ENCODE results near the gene RYR2. TPM values are rescaled to one million over a fixed set of nuclear protein-coding genes. Genes with fewer than 3 reads are reported as not detected.

The RYR2 gene
- total RNA-seq, 1 experiment from 2014 or later = 3.4 TPM

DNA sequence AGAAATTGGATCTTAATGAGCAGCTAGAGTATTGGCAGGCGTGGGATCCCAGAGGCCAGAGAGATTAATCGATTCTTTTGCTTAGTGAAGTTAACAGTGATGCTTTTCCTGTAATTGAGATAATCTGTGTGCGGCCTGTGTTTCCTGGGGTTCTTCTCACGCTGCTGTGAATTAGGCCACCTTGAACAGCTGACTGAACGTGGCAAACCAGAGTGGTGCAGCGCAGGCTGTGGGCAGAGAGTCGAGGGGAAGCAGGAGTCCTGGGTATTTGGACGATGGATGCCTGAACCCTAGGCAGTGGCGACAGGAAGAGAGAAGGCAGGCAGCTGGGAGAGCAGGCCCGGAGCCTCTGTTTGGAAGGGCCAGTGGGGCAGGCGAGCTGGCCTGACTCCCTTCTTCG is 51.7 kb downstream of the RYR2 start:
- Histone ChIP-seq H2BK5ac (ENCODE audit: insufficient read length, low read length) (no peak overlapping the region), H2AK5ac (ENCODE audit: insufficient read length, low read length) (no peak overlapping the region), H3K9me3 (ENCODE audit: control insufficient read depth, low read depth, low read length) (no peaks in the 10 kb centered on the region), H3K4me2 (ENCODE audit: insufficient read depth, insufficient read length, low read length) (no peak overlapping the region), H2BK12ac (ENCODE audit: insufficient read length, low read depth, low read length) (no peak overlapping the region), H2BK20ac (ENCODE audit: low read depth, low read length, poor library complexity, severe bottlenecking) (no peak overlapping the region), H3K23ac (ENCODE audit: insufficient read length, low read depth, low read length) (no peak overlapping the region), H2AFZ (ENCODE audit: low read length) (no peak overlapping the region), H3K79me2 (ENCODE audit: insufficient read depth, low read length) (no peaks in the 10 kb centered on the region; the same call in 1 of the 2 replicates), H4K91ac (ENCODE audit: insufficient read length, low read depth, low read length) (no peak overlapping the region), H3K23me2 (ENCODE audit: insufficient read length, low read depth, low read length, poor library complexity, severe bottlenecking) (no peaks in the 10 kb centered on the region), H4K20me1 (ENCODE audit: control insufficient read depth, insufficient read depth, insufficient read length) (no peaks in the 10 kb centered on the region), H3K9ac (ENCODE audit: extremely low read depth, insufficient read length, low read length) (no peak overlapping the region), H3K27me3 (ENCODE audit: insufficient read depth, low read length) (no peaks in the 10 kb centered on the region), H3T11ph (ENCODE audit: low read length) (no peak overlapping the region), H3K18ac (ENCODE audit: insufficient read length, low read depth, low read length) (no peak overlapping the region), H2BK120ac (ENCODE audit: low read depth, low read length, poor library complexity, severe bottlenecking) (no peak overlapping the region), H2BK15ac (ENCODE audit: low read depth, low read length) (no peak overlapping the region), H3K4ac (ENCODE audit: low read depth, low read length) (no peak overlapping the region), H3K4me1 (ENCODE audit: insufficient read depth, low read length) (no peaks in the 10 kb centered on the region; the same call in 1 of the 2 replicates), H4K5ac (ENCODE audit: insufficient read length, low read depth, low read length) (no peak overlapping the region), H4K8ac (replicated peaks; ENCODE audit: insufficient read length, low read depth, low read length) (no peak overlapping the region), H3K56ac (ENCODE audit: insufficient read length, low read depth, low read length) (no peak overlapping the region), H3K27ac (ENCODE audit: insufficient read length, low read depth, low read length) (no peak overlapping the region), H3K79me1 (ENCODE audit: insufficient read depth, low read depth, low read length, poor library complexity, severe bottlenecking) (peaks cover 9% of the 10 kb centered on the region), H3K14ac (ENCODE audit: insufficient read depth, low read length) (peak overlapping the region; percentile 64; the same call in 1 of the 2 replicates)
- Mint-ChIP-seq H3K4me1 (peaks cover 14 to 15% of the 10 kb centered on the region in 2 experiments), H3K27me3 (ENCODE audit: low read depth) (no peaks in the 10 kb centered on the region), H3K27ac (peak overlapping the region in 2 of 3 experiments; percentile 25 to 47; a peak in 3 of 7 replicates), H3K9me3 (peaks cover 2 to 3% of the 10 kb centered on the region in 2 experiments; a peak in 2 of 5 replicates), H3K36me3 (ENCODE audit: insufficient read depth in 1 of 3, low read depth in 3 of 3) (no peaks in the 10 kb centered on the region; a peak in 1 of 7 replicates), H3K4me3 (no peak overlapping the region)
- TF ChIP-seq, protein P1, sequence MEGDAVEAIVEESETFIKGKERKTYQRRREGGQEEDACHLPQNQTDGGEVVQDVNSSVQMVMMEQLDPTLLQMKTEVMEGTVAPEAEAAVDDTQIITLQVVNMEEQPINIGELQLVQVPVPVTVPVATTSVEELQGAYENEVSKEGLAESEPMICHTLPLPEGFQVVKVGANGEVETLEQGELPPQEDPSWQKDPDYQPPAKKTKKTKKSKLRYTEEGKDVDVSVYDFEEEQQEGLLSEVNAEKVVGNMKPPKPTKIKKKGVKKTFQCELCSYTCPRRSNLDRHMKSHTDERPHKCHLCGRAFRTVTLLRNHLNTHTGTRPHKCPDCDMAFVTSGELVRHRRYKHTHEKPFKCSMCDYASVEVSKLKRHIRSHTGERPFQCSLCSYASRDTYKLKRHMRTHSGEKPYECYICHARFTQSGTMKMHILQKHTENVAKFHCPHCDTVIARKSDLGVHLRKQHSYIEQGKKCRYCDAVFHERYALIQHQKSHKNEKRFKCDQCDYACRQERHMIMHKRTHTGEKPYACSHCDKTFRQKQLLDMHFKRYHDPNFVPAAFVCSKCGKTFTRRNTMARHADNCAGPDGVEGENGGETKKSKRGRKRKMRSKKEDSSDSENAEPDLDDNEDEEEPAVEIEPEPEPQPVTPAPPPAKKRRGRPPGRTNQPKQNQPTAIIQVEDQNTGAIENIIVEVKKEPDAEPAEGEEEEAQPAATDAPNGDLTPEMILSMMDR (conservative IDR thresholded peaks at IDR 0.05) = no peak
- no CpG with 5 or more reads among the region's 12 CpGs for whole genome bisulfite sequencing (ENCODE audit: extremely low coverage, insufficient read length, low lambda C conversion rate)
- no peak for DNase-seq
